Tibial nerve (tissue), 4 donors: Measurements from ENCODE around the gene DLST. TPM values are rescaled to one million over a fixed set of nuclear protein-coding genes. Genes with fewer than 3 reads are reported as not detected.

Experiments used
- DNase-seq, 2 donors: peaks; one replicate each; pipeline ENCODE4 v3.0.0-alpha.2; 2019; ENCODE audit warnings: low spot score in 2 of 2
- H3K27ac ChIP-seq, 4 donors: fragments of 200-600 bp; sonication (generic) in 3 of 4; one replicate each; pipeline ENCODE4 v1.5.1; 2017 to 2019; ENCODE audit warnings: mild to moderate bottlenecking in 1 of 4
- H3K27me3 ChIP-seq, 2 donors: fragments of 200-600 bp; sonication (generic) in 1 of 2; one replicate each; pipeline versions ENCODE4 v1.5.1 to v1.6.0; 2017 to 2019
- H3K36me3 ChIP-seq, 3 donors: fragments of 200-600 bp; sonication (generic); one replicate each; pipeline ENCODE4 v1.5.1; 2018 to 2019
- H3K4me1 ChIP-seq, 4 donors: fragments of 200-600 bp; sonication (generic) in 3 of 4; one replicate each; pipeline ENCODE4 v1.5.1; 2017 to 2019
- H3K4me3 ChIP-seq, 4 donors: fragments of 200-600 bp; sonication (generic) in 3 of 4; one replicate each; pipeline ENCODE4 v1.5.1; 2017 to 2019; ENCODE audit warnings: mild to moderate bottlenecking in 1 of 4, moderate library complexity in 1 of 4
- H3K9me3 ChIP-seq, 4 donors: fragments of 200-600 bp; sonication (generic) in 3 of 4; one replicate each; pipeline ENCODE4 v1.5.1; 2017 to 2019
- EP300 ChIP-seq, 2 donors: sonication (generic); formaldehyde crosslinking; IDR thresholded peaks; one replicate each; pipeline ENCODE4 v1.6.1; 2017; ENCODE audit warnings: antibody characterized with exemption in 2 of 2, mild to moderate bottlenecking in 1 of 2
- POLR2A ChIP-seq, 2 donors: fragments of 450-650 bp; IDR thresholded peaks; one replicate each; pipeline ENCODE4 v1.6.1; 2017; ENCODE audit warnings: antibody characterized with exemption in 2 of 2, mild to moderate bottlenecking in 2 of 2, moderate library complexity in 2 of 2
- WGBS, 2 donors: methylation state at CpG; one replicate each; pipeline ENCODE4 v1.1.5; 2018; 5-methylcytosine and 5-hydroxymethylcytosine counted together
- total RNA-seq, 4 donors: library from RNA; depleted of rRNA; stranded (reverse); fragments of >200 nt; gene quantifications; one replicate each; pipeline ENCODE4 v1.1.0, GENCODE V29; 2016
- TF ChIP-seq, protein P1 (sequence below), 5 experiments: fragments of 200-600 bp in 3 of 5; fragments of 450-650 bp in 2 of 5; sonication (generic) in 3 of 5; IDR thresholded peaks; one replicate each; pipeline ENCODE4 v1.5.1; 2016 to 2019; ENCODE audit warnings: antibody characterized with exemption in 5 of 5, mild to moderate bottlenecking in 3 of 5, moderate library complexity in 2 of 5

DLST gene
- total RNA-seq, 4 donors from 2014 or later, result 73.5 to 94.8 (median 87.2) TPM

DNA sequence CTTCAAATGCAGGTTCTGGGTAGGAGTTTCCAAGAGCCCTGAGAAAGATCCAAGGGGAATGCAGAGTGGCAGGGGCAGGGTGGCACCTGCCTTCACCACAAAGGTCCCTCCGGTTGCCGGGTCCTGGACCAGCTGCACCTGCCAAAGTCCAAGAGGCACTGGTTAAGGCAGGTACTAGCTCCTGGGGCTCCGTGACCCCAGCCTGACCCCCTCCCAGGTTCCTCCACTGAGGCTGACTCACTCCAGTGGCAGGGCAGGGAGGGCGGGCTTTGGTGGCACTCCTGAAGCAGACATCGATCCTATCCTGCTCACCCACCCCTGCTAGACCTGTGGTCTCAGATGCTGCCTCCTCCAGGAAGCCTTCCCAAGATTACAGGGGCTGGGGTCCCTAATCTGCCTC lies 30.0 kb downstream of the DLST start:
- Histone ChIP-seq H3K36me3 (peaks cover 0 to 5% (median 0%) of the 10 kb centered on the region in 3 donors), H3K27ac (no peak overlapping the region), H3K27me3 (no peaks in the 10 kb centered on the region), H3K4me1 (peaks cover 0 to 45% (median 14%) of the 10 kb centered on the region in 4 donors), H3K4me3 (no peak overlapping the region), H3K9me3 (no peaks in the 10 kb centered on the region)
- 89 to 91% methylated on average over 5 of the region's 5 CpGs for WGBS, 2 donors
- TF ChIP-seq EP300 (IDR thresholded peaks at IDR 0.05), result no peak
- TF ChIP-seq, protein P1, sequence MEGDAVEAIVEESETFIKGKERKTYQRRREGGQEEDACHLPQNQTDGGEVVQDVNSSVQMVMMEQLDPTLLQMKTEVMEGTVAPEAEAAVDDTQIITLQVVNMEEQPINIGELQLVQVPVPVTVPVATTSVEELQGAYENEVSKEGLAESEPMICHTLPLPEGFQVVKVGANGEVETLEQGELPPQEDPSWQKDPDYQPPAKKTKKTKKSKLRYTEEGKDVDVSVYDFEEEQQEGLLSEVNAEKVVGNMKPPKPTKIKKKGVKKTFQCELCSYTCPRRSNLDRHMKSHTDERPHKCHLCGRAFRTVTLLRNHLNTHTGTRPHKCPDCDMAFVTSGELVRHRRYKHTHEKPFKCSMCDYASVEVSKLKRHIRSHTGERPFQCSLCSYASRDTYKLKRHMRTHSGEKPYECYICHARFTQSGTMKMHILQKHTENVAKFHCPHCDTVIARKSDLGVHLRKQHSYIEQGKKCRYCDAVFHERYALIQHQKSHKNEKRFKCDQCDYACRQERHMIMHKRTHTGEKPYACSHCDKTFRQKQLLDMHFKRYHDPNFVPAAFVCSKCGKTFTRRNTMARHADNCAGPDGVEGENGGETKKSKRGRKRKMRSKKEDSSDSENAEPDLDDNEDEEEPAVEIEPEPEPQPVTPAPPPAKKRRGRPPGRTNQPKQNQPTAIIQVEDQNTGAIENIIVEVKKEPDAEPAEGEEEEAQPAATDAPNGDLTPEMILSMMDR (IDR thresholded peaks at IDR 0.05), result no peak
- TF ChIP-seq POLR2A (IDR thresholded peaks at IDR 0.05), result no peak
- no peak for DNase-seq

DNA sequence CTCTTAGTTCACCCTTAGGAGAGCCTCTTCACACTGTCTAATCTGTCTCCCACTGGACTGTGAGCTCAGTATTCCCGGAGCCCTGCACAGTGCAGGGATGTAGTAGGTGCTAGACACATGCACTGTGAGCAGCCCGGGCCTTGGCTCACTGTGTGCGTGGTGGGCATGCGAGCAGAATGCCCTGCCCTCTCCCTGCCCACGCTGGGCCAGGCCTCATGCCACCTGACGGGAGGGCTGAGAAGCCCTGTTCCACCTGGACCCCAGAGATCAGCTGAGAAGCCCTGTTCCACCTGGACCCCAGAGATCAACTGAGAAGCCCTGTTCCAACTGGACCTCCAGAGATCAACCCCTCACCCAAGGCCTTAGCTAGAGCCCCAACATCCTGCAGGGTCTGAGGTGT lies 30.4 kb downstream of the DLST start:
- no peak for DNase-seq
- 86 to 100% methylated on average over 2 to 6 of the region's 6 CpGs for WGBS, 2 donors
- Histone ChIP-seq H3K36me3 (peaks cover 0 to under 1% (median 0%) of the 10 kb centered on the region in 3 donors), H3K27me3 (no peaks in the 10 kb centered on the region), H3K9me3 (no peaks in the 10 kb centered on the region), H3K4me1 (peaks cover 0 to 48% (median 13%) of the 10 kb centered on the region in 4 donors), H3K27ac (no peak overlapping the region), H3K4me3 (no peak overlapping the region)
- TF ChIP-seq POLR2A (IDR thresholded peaks at IDR 0.05) (no peak), EP300 (IDR thresholded peaks at IDR 0.05) (no peak)
- TF ChIP-seq, protein P1 (IDR thresholded peaks at IDR 0.05), result no peak

DNA sequence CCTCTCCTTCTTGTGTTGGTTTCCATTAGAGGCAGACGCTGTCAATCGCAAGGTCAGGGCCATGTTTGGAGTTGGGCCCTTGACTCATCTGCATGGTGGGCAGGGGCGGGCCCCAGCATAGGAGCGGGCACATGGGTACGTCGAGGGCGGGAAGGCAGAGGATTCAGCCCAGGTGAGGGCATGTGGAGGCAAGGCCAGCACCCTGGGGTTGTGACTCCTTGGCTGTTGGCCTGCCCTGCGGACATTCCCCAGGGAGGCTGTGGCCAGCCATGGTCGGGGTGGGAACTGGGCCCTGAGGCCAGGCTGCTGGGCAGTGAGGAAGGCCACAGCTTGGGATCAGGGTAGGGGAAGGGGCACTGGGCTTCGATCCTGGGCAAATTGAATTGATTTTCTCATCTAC lies 31.1 kb downstream of the DLST start:
- Histone ChIP-seq H3K9me3 (no peaks in the 10 kb centered on the region), H3K27me3 (no peaks in the 10 kb centered on the region), H3K27ac (no peak overlapping the region), H3K4me1 (peaks cover 0 to 48% (median 20%) of the 10 kb centered on the region in 4 donors), H3K36me3 (no peaks in the 10 kb centered on the region), H3K4me3 (no peak overlapping the region)
- TF ChIP-seq, protein P1 (IDR thresholded peaks at IDR 0.05), result no peak
- no peak for TF ChIP-seq POLR2A (IDR thresholded peaks at IDR 0.05)
- no peak for TF ChIP-seq EP300 (IDR thresholded peaks at IDR 0.05)
- 91 to 93% methylated on average over 9 to 10 of the region's 10 CpGs for WGBS, 2 donors
- no peak for DNase-seq

- no peak for TF ChIP-seq EP300 (IDR thresholded peaks at IDR 0.05)
- TF ChIP-seq, protein P1 (IDR thresholded peaks at IDR 0.05), result no peak
- TF ChIP-seq POLR2A (IDR thresholded peaks at IDR 0.05), result no peak
- no peaks in the 10 kb centered on the region for H3K36me3 ChIP-seq
- DNase-seq, result no peak
- WGBS, 2 donors, result 64 to 69% methylated on average over 5 of the region's 5 CpGs
- peaks cover 0 to 51% (median 25%) of the 10 kb centered on the region in 4 donors for H3K4me1 ChIP-seq
- H3K9me3 ChIP-seq, result no peaks in the 10 kb centered on the region
- no peaks in the 10 kb centered on the region for H3K27me3 ChIP-seq
- H3K4me3 ChIP-seq, result no peak overlapping the region
- peak overlapping the region in 2 of 4 donors; percentile 72 to 80 for H3K27ac ChIP-seq
Measured at GRCh38 chr14:74913393-74913910, 31.7 kb downstream of the DLST start.

- TF ChIP-seq POLR2A (IDR thresholded peaks at IDR 0.05) (no peak), EP300 (IDR thresholded peaks at IDR 0.05) (peak in 1 of 2 donors; percentile 67)
- TF ChIP-seq, protein P1 (IDR thresholded peaks at IDR 0.05), result peak; percentile 58 to 82 (median 77)
- H3K9me3 ChIP-seq, result no peaks in the 10 kb centered on the region
- DNase-seq, result peak; percentile 68 to 81
Measured at GRCh38 chr14:74913986-74914573, 32.4 kb downstream of the DLST start.

More at GRCh38 chr14:74913986-74914573, 32.4 kb downstream of the DLST start:
- Histone ChIP-seq H3K27me3 (no peaks in the 10 kb centered on the region), H3K27ac (peak overlapping the region in 3 of 4 donors; percentile 20 to 80 (median 72)), H3K36me3 (no peaks in the 10 kb centered on the region), H3K4me1 (peaks cover 0 to 52% (median 25%) of the 10 kb centered on the region in 4 donors), H3K4me3 (no peak overlapping the region)
- WGBS, 2 donors, result 25 to 36% methylated on average over 6 of the region's 6 CpGs
